ENCODE measurements around the gene VAV2. TPM values are rescaled to one million over a fixed set of nuclear protein-coding genes. Genes with fewer than 3 reads are reported as not detected.

The VAV2 gene
- total RNA-seq, 1 experiment from 2014 or later, result 3.5 TPM

- Histone ChIP-seq H3K9ac (ENCODE audit: low read length) (no peak overlapping the region), H2AFZ (ENCODE audit: low read length) (no peak overlapping the region), H4K20me1 (ENCODE audit: insufficient read depth, low read depth, low read length) (peaks cover 42% of the 10 kb centered on the region; the same call in 1 of the 2 replicates), H3K9me2 (replicated peaks; ENCODE audit: insufficient read depth, low read length) (no peaks in the 10 kb centered on the region), H3K27me3 (ENCODE audit: low read length) (no peaks in the 10 kb centered on the region), H3K4me3 (ENCODE audit: low read length) (no peak overlapping the region), H3K79me2 (ENCODE audit: low read length) (no peaks in the 10 kb centered on the region), H3K27ac (ENCODE audit: low read length) (no peak overlapping the region), H3K9me3 (ENCODE audit: low read length) (no peaks in the 10 kb centered on the region), H3K4me2 (ENCODE audit: low read depth, low read length, poor library complexity, severe bottlenecking) (no peak overlapping the region), H3K4me1 (ENCODE audit: low read length) (no peaks in the 10 kb centered on the region), H3K36me3 (ENCODE audit: insufficient read depth, low read length) (no peaks in the 10 kb centered on the region)
- DNase-seq, result no peak
Measured at GRCh38 chr9:133918111-133918813, 73.9 kb downstream of the VAV2 start.

GRCh38 chr9:133917375-133917774 lies 74.7 kb downstream of the VAV2 start:
- H3K27me3 ChIP-seq (ENCODE audit: low read length), result no peaks in the 10 kb centered on the region
- H3K4me2 ChIP-seq (ENCODE audit: low read depth, low read length, poor library complexity, severe bottlenecking), result no peak overlapping the region

GRCh38 chr9:133916159-133916541 lies 76.0 kb downstream of the VAV2 start:
- Histone ChIP-seq H3K27ac (ENCODE audit: low read length) (no peak overlapping the region), H4K20me1 (ENCODE audit: insufficient read depth, low read depth, low read length) (peaks cover 48% of the 10 kb centered on the region; the same call in 1 of the 2 replicates), H3K9me2 (replicated peaks; ENCODE audit: insufficient read depth, low read length) (no peaks in the 10 kb centered on the region), H3K4me1 (ENCODE audit: low read length) (no peaks in the 10 kb centered on the region), H3K9me3 (ENCODE audit: low read length) (no peaks in the 10 kb centered on the region), H3K36me3 (ENCODE audit: insufficient read depth, low read length) (no peaks in the 10 kb centered on the region), H2AFZ (ENCODE audit: low read length) (no peak overlapping the region), H3K4me2 (ENCODE audit: low read depth, low read length, poor library complexity, severe bottlenecking) (no peak overlapping the region), H3K27me3 (ENCODE audit: low read length) (no peaks in the 10 kb centered on the region), H3K9ac (ENCODE audit: low read length) (no peak overlapping the region), H3K4me3 (ENCODE audit: low read length) (no peak overlapping the region), H3K79me2 (ENCODE audit: low read length) (no peaks in the 10 kb centered on the region)
- no peak for DNase-seq

More at GRCh38 chr9:133917375-133917774, 74.7 kb downstream of the VAV2 start:
- H3K9ac ChIP-seq (ENCODE audit: low read length), result no peak overlapping the region
- no peak overlapping the region for H3K27ac ChIP-seq (ENCODE audit: low read length)
- no peaks in the 10 kb centered on the region for H3K9me3 ChIP-seq (ENCODE audit: low read length)
- no peaks in the 10 kb centered on the region for H3K79me2 ChIP-seq (ENCODE audit: low read length)
- no peak overlapping the region for H3K4me3 ChIP-seq (ENCODE audit: low read length)
- peaks cover 48% of the 10 kb centered on the region; the same call in 1 of the 2 replicates for H4K20me1 ChIP-seq (ENCODE audit: insufficient read depth, low read depth, low read length)
- no peak for DNase-seq
- no peaks in the 10 kb centered on the region for H3K36me3 ChIP-seq (ENCODE audit: insufficient read depth, low read length)
- no peaks in the 10 kb centered on the region for H3K4me1 ChIP-seq (ENCODE audit: low read length)
- no peaks in the 10 kb centered on the region for H3K9me2 ChIP-seq (replicated peaks; ENCODE audit: insufficient read depth, low read length)
- H2AFZ ChIP-seq (ENCODE audit: low read length), result no peak overlapping the region

GRCh38 chr9:133915534-133916158 lies 76.5 kb downstream of the VAV2 start:
- H3K27me3 ChIP-seq (ENCODE audit: low read length), result no peaks in the 10 kb centered on the region
- no peak overlapping the region for H3K27ac ChIP-seq (ENCODE audit: low read length)
- H2AFZ ChIP-seq (ENCODE audit: low read length), result no peak overlapping the region
- H3K36me3 ChIP-seq (ENCODE audit: insufficient read depth, low read length), result no peaks in the 10 kb centered on the region
- H3K9me2 ChIP-seq (replicated peaks; ENCODE audit: insufficient read depth, low read length), result no peaks in the 10 kb centered on the region
- no peak overlapping the region for H3K4me2 ChIP-seq (ENCODE audit: low read depth, low read length, poor library complexity, severe bottlenecking)
- no peak overlapping the region for H3K9ac ChIP-seq (ENCODE audit: low read length)
- H3K79me2 ChIP-seq (ENCODE audit: low read length), result no peaks in the 10 kb centered on the region
- no peak for DNase-seq
- H3K4me1 ChIP-seq (ENCODE audit: low read length), result no peaks in the 10 kb centered on the region
- no peak overlapping the region for H3K4me3 ChIP-seq (ENCODE audit: low read length)
- H4K20me1 ChIP-seq (ENCODE audit: insufficient read depth, low read depth, low read length), result peaks cover 44% of the 10 kb centered on the region; the same call in 1 of the 2 replicates
- H3K9me3 ChIP-seq (ENCODE audit: low read length), result no peaks in the 10 kb centered on the region

GRCh38 chr9:133914442-133915342 lies 77.4 kb downstream of the VAV2 start:
- peaks cover 44% of the 10 kb centered on the region; the same call in 1 of the 2 replicates for H4K20me1 ChIP-seq (ENCODE audit: insufficient read depth, low read depth, low read length)
- DNase-seq, result no peak
- H3K27me3 ChIP-seq (ENCODE audit: low read length), result no peaks in the 10 kb centered on the region
- H3K4me3 ChIP-seq (ENCODE audit: low read length), result no peak overlapping the region
- no peak overlapping the region for H3K4me2 ChIP-seq (ENCODE audit: low read depth, low read length, poor library complexity, severe bottlenecking)
- H3K4me1 ChIP-seq (ENCODE audit: low read length), result no peaks in the 10 kb centered on the region
- H3K9ac ChIP-seq (ENCODE audit: low read length), result no peak overlapping the region
- no peak overlapping the region for H3K27ac ChIP-seq (ENCODE audit: low read length)
- no peak overlapping the region for H2AFZ ChIP-seq (ENCODE audit: low read length)
- no peaks in the 10 kb centered on the region for H3K36me3 ChIP-seq (ENCODE audit: insufficient read depth, low read length)
- H3K9me2 ChIP-seq (replicated peaks; ENCODE audit: insufficient read depth, low read length), result no peaks in the 10 kb centered on the region
- H3K79me2 ChIP-seq (ENCODE audit: low read length), result no peaks in the 10 kb centered on the region
- H3K9me3 ChIP-seq (ENCODE audit: low read length), result no peaks in the 10 kb centered on the region

GRCh38 chr9:133913571-133914369 lies 78.4 kb downstream of the VAV2 start:
- H3K9me2 ChIP-seq (replicated peaks; ENCODE audit: insufficient read depth, low read length), result no peaks in the 10 kb centered on the region
- H3K27me3 ChIP-seq (ENCODE audit: low read length), result no peaks in the 10 kb centered on the region
- H3K4me1 ChIP-seq (ENCODE audit: low read length), result no peaks in the 10 kb centered on the region
- no peaks in the 10 kb centered on the region for H3K36me3 ChIP-seq (ENCODE audit: insufficient read depth, low read length)
- H3K4me3 ChIP-seq (ENCODE audit: low read length), result no peak overlapping the region
- no peak overlapping the region for H3K27ac ChIP-seq (ENCODE audit: low read length)
- H3K4me2 ChIP-seq (ENCODE audit: low read depth, low read length, poor library complexity, severe bottlenecking), result no peak overlapping the region
- no peak overlapping the region for H2AFZ ChIP-seq (ENCODE audit: low read length)
- no peak for DNase-seq
- H3K9ac ChIP-seq (ENCODE audit: low read length), result no peak overlapping the region
- no peaks in the 10 kb centered on the region for H3K79me2 ChIP-seq (ENCODE audit: low read length)
- no peaks in the 10 kb centered on the region for H3K9me3 ChIP-seq (ENCODE audit: low read length)
- H4K20me1 ChIP-seq (ENCODE audit: insufficient read depth, low read depth, low read length), result peaks cover 46% of the 10 kb centered on the region; the same call in 1 of the 2 replicates

GRCh38 chr9:133910855-133911514 lies 81.1 kb downstream of the VAV2 start:
- DNase-seq, result no peak
- no peaks in the 10 kb centered on the region for H3K9me3 ChIP-seq (ENCODE audit: low read length)
- H4K20me1 ChIP-seq (ENCODE audit: insufficient read depth, low read depth, low read length), result peaks cover 52% of the 10 kb centered on the region; the same call in 1 of the 2 replicates
- no peaks in the 10 kb centered on the region for H3K4me1 ChIP-seq (ENCODE audit: low read length)
- no peak overlapping the region for H3K4me2 ChIP-seq (ENCODE audit: low read depth, low read length, poor library complexity, severe bottlenecking)
- no peak overlapping the region for H3K4me3 ChIP-seq (ENCODE audit: low read length)
- H2AFZ ChIP-seq (ENCODE audit: low read length), result no peak overlapping the region
- H3K36me3 ChIP-seq (ENCODE audit: insufficient read depth, low read length), result no peaks in the 10 kb centered on the region
- no peaks in the 10 kb centered on the region for H3K79me2 ChIP-seq (ENCODE audit: low read length)
- no peak overlapping the region for H3K9ac ChIP-seq (ENCODE audit: low read length)
- no peak overlapping the region for H3K27ac ChIP-seq (ENCODE audit: low read length)
- H3K9me2 ChIP-seq (replicated peaks; ENCODE audit: insufficient read depth, low read length), result no peaks in the 10 kb centered on the region
- no peaks in the 10 kb centered on the region for H3K27me3 ChIP-seq (ENCODE audit: low read length)

Measured in Karpas-422 (cell line).